C4-2B (cell line): Measurements from ENCODE around the gene AGPAT1.

Experiments
- ZFX ChIP-seq: fragments of 450-650 bp; IDR thresholded peaks from 2 replicates; pipeline ENCODE4 v1.6.1; 2017
- TF ChIP-seq, protein P1 (sequence below): fragments of 450-650 bp; conservative IDR thresholded peaks from 2 replicates; pipeline ENCODE4 v1.5.1; 2017; ENCODE audit warnings: mild to moderate bottlenecking

DNA sequence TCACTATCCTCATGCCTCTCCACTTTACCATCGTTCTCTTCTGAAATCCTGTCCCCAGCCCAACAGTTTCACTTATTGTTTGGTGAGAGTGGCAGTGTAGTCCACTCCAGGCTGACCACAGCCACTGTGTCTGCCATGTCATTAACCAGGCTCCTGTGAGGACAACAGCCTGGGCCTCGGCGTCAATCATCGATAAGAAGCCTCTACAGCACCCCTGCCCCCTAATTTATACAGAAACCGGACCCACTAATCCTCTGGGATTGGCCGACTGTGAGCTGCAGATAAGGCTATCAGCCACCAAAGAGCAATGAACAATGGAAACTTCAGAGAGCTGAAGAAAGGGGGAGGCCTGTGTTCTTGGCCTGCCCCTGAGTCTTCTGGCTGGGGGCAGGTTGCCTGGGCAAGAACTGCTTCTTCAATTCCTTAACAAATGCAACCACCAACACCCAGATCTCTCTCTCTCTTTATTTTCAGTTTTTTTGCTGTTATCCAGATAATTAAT lies 8.1 kb downstream of the AGPAT1 start:
- TF ChIP-seq, protein P1, sequence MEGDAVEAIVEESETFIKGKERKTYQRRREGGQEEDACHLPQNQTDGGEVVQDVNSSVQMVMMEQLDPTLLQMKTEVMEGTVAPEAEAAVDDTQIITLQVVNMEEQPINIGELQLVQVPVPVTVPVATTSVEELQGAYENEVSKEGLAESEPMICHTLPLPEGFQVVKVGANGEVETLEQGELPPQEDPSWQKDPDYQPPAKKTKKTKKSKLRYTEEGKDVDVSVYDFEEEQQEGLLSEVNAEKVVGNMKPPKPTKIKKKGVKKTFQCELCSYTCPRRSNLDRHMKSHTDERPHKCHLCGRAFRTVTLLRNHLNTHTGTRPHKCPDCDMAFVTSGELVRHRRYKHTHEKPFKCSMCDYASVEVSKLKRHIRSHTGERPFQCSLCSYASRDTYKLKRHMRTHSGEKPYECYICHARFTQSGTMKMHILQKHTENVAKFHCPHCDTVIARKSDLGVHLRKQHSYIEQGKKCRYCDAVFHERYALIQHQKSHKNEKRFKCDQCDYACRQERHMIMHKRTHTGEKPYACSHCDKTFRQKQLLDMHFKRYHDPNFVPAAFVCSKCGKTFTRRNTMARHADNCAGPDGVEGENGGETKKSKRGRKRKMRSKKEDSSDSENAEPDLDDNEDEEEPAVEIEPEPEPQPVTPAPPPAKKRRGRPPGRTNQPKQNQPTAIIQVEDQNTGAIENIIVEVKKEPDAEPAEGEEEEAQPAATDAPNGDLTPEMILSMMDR: no peak
- no peak for TF ChIP-seq ZFX
